ENCODE data around the gene RALGAPA1. TPM values are rescaled to one million over a fixed set of nuclear protein-coding genes. Genes with fewer than 3 reads are reported as not detected.
"Not testable (repeated sequence)": the region's sequence is repeated elsewhere in the genome, so short reads cannot be mapped to it uniquely, and the experiment has no call there.

The RALGAPA1 gene
- polyA plus RNA-seq (2013, experiment 1 of 2): 12.8 TPM
- 11.1 TPM for polyA plus RNA-seq (2013, experiment 2 of 2)

DNA sequence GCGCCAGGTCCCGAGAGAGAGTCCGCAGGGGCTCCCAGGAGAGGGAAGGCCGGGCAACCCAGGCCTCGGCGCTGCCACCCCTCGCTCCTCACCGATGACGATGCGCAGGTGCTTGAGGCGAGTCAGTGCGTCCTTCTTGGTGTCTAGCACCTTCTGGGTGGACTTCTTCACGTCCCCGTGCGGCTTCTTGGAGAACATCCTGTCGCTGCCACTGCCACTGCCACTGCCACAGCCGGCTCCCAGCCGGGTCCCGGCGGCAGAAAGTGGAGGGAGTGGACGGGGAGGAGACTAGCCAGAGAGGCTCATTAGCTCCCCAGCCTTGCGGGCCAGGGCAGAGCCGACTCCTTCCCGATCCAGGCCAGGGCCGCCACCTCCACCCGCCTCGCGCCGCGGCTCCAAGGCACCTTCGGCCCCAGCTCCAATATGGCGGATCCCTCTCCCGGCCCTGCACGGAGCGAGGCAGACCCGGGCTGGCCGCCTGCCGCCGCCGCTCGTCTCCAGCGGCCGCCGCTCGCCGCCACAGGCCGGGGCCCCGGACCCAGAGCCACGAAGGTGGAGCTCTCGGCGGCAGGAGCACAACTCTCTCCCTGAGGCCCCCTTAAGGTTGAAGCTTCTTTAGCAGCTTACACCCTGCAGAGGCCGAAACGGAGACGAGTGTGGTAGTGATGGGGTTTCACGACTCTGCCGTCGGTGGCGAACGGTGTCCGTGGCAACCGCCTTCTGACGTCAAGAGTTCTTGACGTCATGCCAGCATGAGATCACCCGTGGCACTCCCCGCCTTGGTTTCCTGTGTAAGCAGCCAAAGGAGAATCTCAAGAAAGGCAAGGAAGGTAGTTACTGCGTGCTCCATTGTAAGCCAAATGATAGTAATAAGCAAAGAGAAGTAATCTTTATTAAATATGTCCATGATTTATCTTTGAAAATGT, at the start of gene RALGAPA1:
Gene RALGAPA1 (minus strand): TSS at position 658 of the 926 bp plus-strand sequence. CDS start 460 bp downstream, at position 198.
- peak within 1 kb of the TSS; percentile 89 for H3K27ac ChIP-seq (ENCODE audit: low read depth, low read length, severe bottlenecking)
- WGBS, 2 experiments (ENCODE audit: insufficient coverage in 2 of 2): 0 to 2% methylated on average over 10 to 29 of the region's 66 CpGs

DNA sequence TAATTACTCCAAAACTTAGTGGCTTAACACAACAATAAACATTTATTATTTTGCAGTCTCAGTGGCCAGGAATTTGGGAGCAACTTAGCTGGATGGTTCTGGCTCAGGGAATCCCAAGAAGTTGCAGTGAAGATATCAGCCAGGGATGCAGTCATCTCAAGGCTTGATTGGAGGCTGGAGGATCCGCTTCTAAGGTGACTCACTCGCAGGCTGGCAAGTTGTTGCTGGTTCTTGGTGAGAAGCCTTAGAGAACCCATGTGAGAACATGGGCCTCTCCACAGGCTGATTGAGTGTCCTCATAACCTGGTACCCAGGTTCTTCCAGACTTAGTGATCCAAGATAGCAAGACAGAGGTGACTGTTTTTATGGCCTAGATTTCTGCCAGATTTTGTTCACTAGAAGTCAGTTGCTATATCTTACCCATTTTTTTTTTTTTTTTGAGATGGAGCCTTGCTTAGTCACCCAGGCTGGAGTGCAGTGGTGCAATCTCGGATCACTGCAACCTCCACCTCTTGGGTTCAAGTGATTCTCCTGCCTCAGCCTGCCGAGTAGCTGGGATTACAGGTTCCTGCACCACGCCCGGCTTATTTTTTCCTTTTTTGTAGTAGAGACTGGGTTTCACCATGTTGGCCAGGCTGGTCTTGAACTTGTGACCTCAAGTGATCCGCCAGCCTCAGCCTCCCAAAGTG, 49.6 kb upstream of the RALGAPA1 start:
- WGBS, 2 experiments (ENCODE audit: insufficient coverage in 2 of 2): 91 to 97% methylated on average over 5 to 6 of the region's 7 CpGs

More for the DNA sequence above, at the start of gene RALGAPA1:
- H3K36me3 ChIP-seq (ENCODE audit: control insufficient read depth, insufficient read depth, low read length); H3K9me3 ChIP-seq (ENCODE audit: control insufficient read depth, low read length); H3K4me1 ChIP-seq (ENCODE audit: control insufficient read depth, insufficient read depth, low read length, poor library complexity, severe bottlenecking): not testable (repeated sequence)
- peak within 1 kb of the TSS; percentile 74 for H3K4me3 ChIP-seq (ENCODE audit: extremely low read depth, insufficient read depth, low read length, poor library complexity, severe bottlenecking)

DNA sequence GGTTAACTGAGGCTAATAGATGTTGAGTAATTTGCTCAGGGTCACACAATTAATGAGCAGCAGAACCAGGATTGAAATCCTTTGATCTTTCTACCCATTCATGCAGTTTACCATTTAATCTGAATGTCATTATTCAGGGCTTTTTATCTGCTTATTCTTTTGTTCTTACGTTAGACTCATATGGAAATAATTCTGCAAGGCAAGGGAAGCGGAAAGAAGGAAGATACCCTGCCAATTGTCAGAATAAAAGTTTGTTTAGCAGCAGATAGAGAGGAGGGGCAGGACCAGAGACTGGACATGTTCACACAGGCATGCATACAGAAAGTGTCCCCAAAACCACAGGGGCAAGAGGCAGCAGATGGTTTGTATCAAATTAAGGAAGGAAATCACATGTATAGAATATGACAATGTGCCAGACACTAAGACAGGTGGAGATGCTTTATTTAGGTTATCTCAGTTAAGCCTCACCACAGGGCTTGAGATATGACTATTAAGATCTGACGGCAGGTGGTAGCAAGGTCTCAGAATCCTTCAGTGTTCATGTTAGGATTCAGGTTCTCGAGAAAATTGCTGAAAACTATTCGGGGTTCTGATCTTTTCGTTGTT, 46.9 kb upstream of the RALGAPA1 start:
- no peaks in the 10 kb centered on the region for H3K4me1 ChIP-seq (ENCODE audit: control insufficient read depth, insufficient read depth, low read length, poor library complexity, severe bottlenecking)
- H3K9me3 ChIP-seq (ENCODE audit: control insufficient read depth, low read length): peaks cover 9% of the 10 kb centered on the region
- H3K27ac ChIP-seq (ENCODE audit: low read depth, low read length, severe bottlenecking): no peak overlapping the region
- WGBS, 2 experiments (ENCODE audit: insufficient coverage in 2 of 2): 96 to 100% methylated on average over 3 of the region's 6 CpGs
- H3K36me3 ChIP-seq (ENCODE audit: control insufficient read depth, insufficient read depth, low read length): peaks cover 25% of the 10 kb centered on the region
- H3K4me3 ChIP-seq (ENCODE audit: extremely low read depth, insufficient read depth, low read length, poor library complexity, severe bottlenecking): no peak overlapping the region

More for the DNA sequence above, 49.6 kb upstream of the RALGAPA1 start:
- no peak overlapping the region for H3K4me3 ChIP-seq (ENCODE audit: extremely low read depth, insufficient read depth, low read length, poor library complexity, severe bottlenecking)
- H3K36me3 ChIP-seq (ENCODE audit: control insufficient read depth, insufficient read depth, low read length): peaks cover 29% of the 10 kb centered on the region
- H3K4me1 ChIP-seq (ENCODE audit: control insufficient read depth, insufficient read depth, low read length, poor library complexity, severe bottlenecking): no peaks in the 10 kb centered on the region
- no peak overlapping the region for H3K27ac ChIP-seq (ENCODE audit: low read depth, low read length, severe bottlenecking)
- no peaks in the 10 kb centered on the region for H3K9me3 ChIP-seq (ENCODE audit: control insufficient read depth, low read length)

DNA sequence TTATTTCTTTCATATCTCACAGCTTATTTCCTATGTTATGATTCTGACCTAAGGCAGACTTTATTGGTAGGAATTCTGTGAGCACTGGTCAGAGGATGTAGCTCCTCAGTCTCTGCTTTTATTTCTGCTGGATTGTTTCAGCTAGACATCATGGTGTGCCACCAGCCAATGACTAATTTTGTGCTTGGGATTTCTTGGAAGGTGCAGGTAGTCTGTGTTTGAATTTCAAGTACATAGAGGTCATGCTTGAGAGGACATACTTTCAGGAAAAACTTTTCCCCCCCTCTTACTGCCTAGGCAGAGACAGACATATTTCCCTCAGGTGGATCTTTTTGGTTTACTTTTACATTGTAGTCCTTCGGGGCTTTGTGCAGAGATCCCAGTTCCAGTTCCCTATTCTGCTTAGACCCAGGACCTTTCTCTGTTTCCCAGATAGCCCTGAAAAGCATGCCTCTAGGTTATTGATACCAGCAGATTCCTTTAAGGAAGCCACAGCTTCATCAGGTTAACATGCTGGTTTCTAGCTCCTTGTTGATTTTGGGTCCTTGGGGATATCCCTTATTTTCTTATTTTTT, 45.7 kb upstream of the RALGAPA1 start:
- Histone ChIP-seq H3K9me3 (ENCODE audit: control insufficient read depth, low read length) (peaks cover 9% of the 10 kb centered on the region), H3K27ac (ENCODE audit: low read depth, low read length, severe bottlenecking) (no peak overlapping the region), H3K4me3 (ENCODE audit: extremely low read depth, insufficient read depth, low read length, poor library complexity, severe bottlenecking) (no peak overlapping the region), H3K36me3 (ENCODE audit: control insufficient read depth, insufficient read depth, low read length) (peaks cover 31% of the 10 kb centered on the region), H3K4me1 (ENCODE audit: control insufficient read depth, insufficient read depth, low read length, poor library complexity, severe bottlenecking) (no peaks in the 10 kb centered on the region)
- 100% methylated on average over 1 of the region's 1 CpG for WGBS, 2 experiments (ENCODE audit: insufficient coverage in 2 of 2)

DNA sequence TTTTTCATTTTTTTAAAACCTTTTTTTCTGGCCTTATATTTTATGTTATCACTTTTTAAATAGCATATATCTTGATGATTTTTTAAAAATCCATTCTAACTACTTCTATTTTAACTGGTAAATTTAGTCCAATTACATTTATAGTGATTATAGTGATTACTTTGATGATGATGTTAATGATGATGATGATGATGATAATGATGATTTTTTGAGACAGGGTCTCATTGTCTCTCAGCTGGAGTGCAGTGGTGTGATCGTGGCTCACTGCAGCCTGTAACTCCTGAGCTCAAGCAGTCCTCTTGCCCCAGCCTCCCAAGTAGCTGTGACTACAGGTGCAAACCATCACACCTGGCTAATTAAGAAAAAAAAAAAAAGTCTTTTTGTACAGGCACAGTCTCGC, 44.1 kb upstream of the RALGAPA1 start:
- no peaks in the 10 kb centered on the region for H3K4me1 ChIP-seq (ENCODE audit: control insufficient read depth, insufficient read depth, low read length, poor library complexity, severe bottlenecking)
- 75 to 82% methylated on average over 1 of the region's 2 CpGs for WGBS, 2 experiments (ENCODE audit: insufficient coverage in 2 of 2)
- H3K27ac ChIP-seq (ENCODE audit: low read depth, low read length, severe bottlenecking): no peak overlapping the region

GRCh38 chr14:35851823-35852222, 42.7 kb upstream of the RALGAPA1 start:
- H3K27ac ChIP-seq (ENCODE audit: low read depth, low read length, severe bottlenecking): no peak overlapping the region
- no peaks in the 10 kb centered on the region for H3K4me1 ChIP-seq (ENCODE audit: control insufficient read depth, insufficient read depth, low read length, poor library complexity, severe bottlenecking)
- H3K4me3 ChIP-seq (ENCODE audit: extremely low read depth, insufficient read depth, low read length, poor library complexity, severe bottlenecking): no peak overlapping the region
- H3K9me3 ChIP-seq (ENCODE audit: control insufficient read depth, low read length): peaks cover 9% of the 10 kb centered on the region
- H3K36me3 ChIP-seq (ENCODE audit: control insufficient read depth, insufficient read depth, low read length): peaks cover 25% of the 10 kb centered on the region
- WGBS, 2 experiments (ENCODE audit: insufficient coverage in 2 of 2): 100% methylated on average over 2 of the region's 3 CpGs

More for the DNA sequence above, 44.1 kb upstream of the RALGAPA1 start:
- Histone ChIP-seq H3K36me3 (ENCODE audit: control insufficient read depth, insufficient read depth, low read length) (peaks cover 20% of the 10 kb centered on the region), H3K9me3 (ENCODE audit: control insufficient read depth, low read length) (peaks cover 9% of the 10 kb centered on the region), H3K4me3 (ENCODE audit: extremely low read depth, insufficient read depth, low read length, poor library complexity, severe bottlenecking) (no peak overlapping the region)

- 100% methylated on average over 1 of the region's 1 CpG for WGBS, 2 experiments (ENCODE audit: insufficient coverage in 2 of 2)
- Histone ChIP-seq H3K4me3 (ENCODE audit: extremely low read depth, insufficient read depth, low read length, poor library complexity, severe bottlenecking) (no peak overlapping the region), H3K36me3 (ENCODE audit: control insufficient read depth, insufficient read depth, low read length) (peaks cover 35% of the 10 kb centered on the region), H3K27ac (ENCODE audit: low read depth, low read length, severe bottlenecking) (no peak overlapping the region), H3K9me3 (ENCODE audit: control insufficient read depth, low read length) (peaks cover 9% of the 10 kb centered on the region), H3K4me1 (ENCODE audit: control insufficient read depth, insufficient read depth, low read length, poor library complexity, severe bottlenecking) (no peaks in the 10 kb centered on the region)
Observed at GRCh38 chr14:35849122-35849521, 40.0 kb upstream of the RALGAPA1 start.

DNA sequence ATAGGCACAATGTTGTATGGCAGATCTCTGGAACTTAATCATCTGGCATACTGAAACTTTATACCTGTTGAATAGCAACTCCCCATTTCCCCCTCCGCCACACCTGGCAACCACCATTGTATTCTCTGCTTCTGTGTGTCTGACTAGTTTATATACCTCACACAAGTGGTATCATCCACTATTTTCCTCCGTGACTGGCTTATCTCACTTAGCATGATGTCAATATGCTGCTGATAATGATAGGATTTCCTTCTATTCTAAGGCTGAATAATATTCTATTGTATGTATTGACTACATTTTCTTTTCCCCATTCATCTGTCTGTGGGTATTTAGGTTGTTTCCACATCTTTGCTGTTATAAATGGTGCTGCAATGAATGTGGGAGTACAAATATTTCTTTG, 38.5 kb upstream of the RALGAPA1 start:
- no peak overlapping the region for H3K4me3 ChIP-seq (ENCODE audit: extremely low read depth, insufficient read depth, low read length, poor library complexity, severe bottlenecking)
- peaks cover 9% of the 10 kb centered on the region for H3K9me3 ChIP-seq (ENCODE audit: control insufficient read depth, low read length)
- no peak overlapping the region for H3K27ac ChIP-seq (ENCODE audit: low read depth, low read length, severe bottlenecking)
- H3K36me3 ChIP-seq (ENCODE audit: control insufficient read depth, insufficient read depth, low read length): peaks cover 45% of the 10 kb centered on the region
- WGBS, 2 experiments (ENCODE audit: insufficient coverage in 2 of 2): 71 to 100% methylated on average over 1 of the region's 2 CpGs
- H3K4me1 ChIP-seq (ENCODE audit: control insufficient read depth, insufficient read depth, low read length, poor library complexity, severe bottlenecking): no peaks in the 10 kb centered on the region

DNA sequence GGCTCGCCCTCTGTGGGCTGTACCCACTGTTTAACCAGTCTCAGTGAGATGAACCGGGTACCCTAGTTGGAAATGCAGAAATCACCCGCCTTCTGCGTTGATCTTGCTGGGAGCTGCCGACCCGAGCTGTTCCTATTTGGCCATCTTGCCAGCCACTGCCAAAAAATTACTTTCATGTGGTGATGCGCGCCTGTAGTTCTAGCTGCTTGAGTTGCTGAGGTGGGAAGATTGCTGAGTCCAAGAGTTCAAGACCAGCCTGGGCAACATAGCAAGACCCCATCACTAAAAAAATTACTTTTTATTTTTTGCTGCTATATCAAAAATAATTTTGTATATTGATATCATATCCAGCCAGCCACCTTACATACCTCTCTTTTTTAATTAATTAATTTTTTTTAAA, 35.4 kb upstream of the RALGAPA1 start:
- no peaks in the 10 kb centered on the region for H3K4me1 ChIP-seq (ENCODE audit: control insufficient read depth, insufficient read depth, low read length, poor library complexity, severe bottlenecking)
- peaks cover 38% of the 10 kb centered on the region for H3K36me3 ChIP-seq (ENCODE audit: control insufficient read depth, insufficient read depth, low read length)
- H3K4me3 ChIP-seq (ENCODE audit: extremely low read depth, insufficient read depth, low read length, poor library complexity, severe bottlenecking): no peak overlapping the region
- WGBS, 2 experiments (ENCODE audit: insufficient coverage in 2 of 2): 91 to 100% methylated on average over 2 to 4 of the region's 8 CpGs
- peaks cover 6% of the 10 kb centered on the region for H3K9me3 ChIP-seq (ENCODE audit: control insufficient read depth, low read length)
- H3K27ac ChIP-seq (ENCODE audit: low read depth, low read length, severe bottlenecking): no peak overlapping the region

- not testable (repeated sequence) for H3K4me1 ChIP-seq (ENCODE audit: control insufficient read depth, insufficient read depth, low read length, poor library complexity, severe bottlenecking); H3K27ac ChIP-seq (ENCODE audit: low read depth, low read length, severe bottlenecking); H3K9me3 ChIP-seq (ENCODE audit: control insufficient read depth, low read length); H3K4me3 ChIP-seq (ENCODE audit: extremely low read depth, insufficient read depth, low read length, poor library complexity, severe bottlenecking)
- no CpG with 5 or more reads among the region's 2 CpGs for WGBS, 2 experiments (ENCODE audit: insufficient coverage in 2 of 2)
- peaks cover 44% of the 10 kb centered on the region for H3K36me3 ChIP-seq (ENCODE audit: control insufficient read depth, insufficient read depth, low read length)
Observed at GRCh38 chr14:35842245-35842644, 33.1 kb upstream of the RALGAPA1 start.
